ENCODE data around the gene ESPN. TPM values are rescaled to one million over a fixed set of nuclear protein-coding genes. Genes with fewer than 3 reads are reported as not detected.
"Not testable (repeated sequence)": the region's sequence is repeated elsewhere in the genome, so short reads cannot be mapped to it uniquely, and the experiment has no call there.

The ESPN gene
- total RNA-seq, 2 experiments from 2014 or later = 0.83 to 1.5 TPM

DNA sequence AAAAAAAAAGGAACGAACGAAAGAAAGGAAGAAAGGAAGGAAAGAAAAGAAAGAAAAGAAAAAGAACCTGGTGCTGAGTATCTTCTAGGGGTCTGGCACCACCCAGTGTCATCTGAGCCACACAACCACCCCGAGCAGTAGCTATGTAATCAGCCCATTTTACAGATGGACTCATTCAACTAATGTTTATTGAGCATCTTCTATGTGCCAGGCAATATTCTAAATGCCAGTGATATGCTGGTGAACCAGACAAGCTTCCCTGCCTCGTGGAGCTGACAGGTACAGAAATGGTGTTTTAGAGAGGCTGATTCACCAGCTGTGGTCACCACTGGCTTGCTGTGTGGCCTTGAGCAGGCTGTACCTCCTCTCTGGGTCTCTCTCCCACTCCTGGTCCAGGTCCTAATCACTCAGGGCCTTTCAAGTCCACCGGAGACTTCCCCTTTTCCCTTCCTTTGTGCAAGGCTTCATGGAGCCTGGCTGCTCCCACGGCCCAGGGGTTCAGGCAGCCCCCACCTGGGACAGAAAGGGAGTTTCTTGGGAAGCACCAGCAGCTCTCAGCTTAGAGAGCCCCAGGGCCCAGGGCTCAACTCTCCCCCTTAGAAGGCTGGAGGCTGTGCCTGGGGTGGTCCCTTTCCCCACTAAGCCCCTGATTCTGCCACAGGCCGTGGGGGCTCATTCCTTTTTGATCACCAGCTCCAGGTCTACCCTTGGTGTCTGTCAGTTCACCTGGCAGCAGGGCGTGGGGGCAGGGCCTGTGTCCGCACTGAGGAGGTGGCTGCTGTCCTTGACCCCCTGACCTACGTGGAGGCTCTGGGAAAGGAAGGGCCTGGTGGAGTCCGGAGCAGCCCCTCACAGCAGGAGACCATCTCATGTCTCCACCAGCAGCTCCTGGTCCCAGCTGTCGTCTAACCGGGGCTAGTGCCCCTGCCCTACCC is 7.3 kb downstream of the ESPN start:
- DNase-seq; H3K4me1 Mint-ChIP-seq (ENCODE audit: low read depth); H3K9me3 Mint-ChIP-seq; H3K27ac Mint-ChIP-seq; H3K36me3 Mint-ChIP-seq; intact Hi-C loops (cut with micrococcal nuclease); H3K4me3 Mint-ChIP-seq; H3K27me3 Mint-ChIP-seq: not testable (repeated sequence)
- ChIA-PET POLR2A (interaction anchor here (1.0 kb wide), 1 partner anchor 12 kb away, joined by 3 read pairs; the partner anchor contains the start of gene HES2), CTCF (interaction anchor here (0.6 to 2.4 kb wide), 5 partner anchors 8 to 185 kb away, joined by 3 to 7 read pairs (median 4); no protein-coding TSS in a partner anchor)

DNA sequence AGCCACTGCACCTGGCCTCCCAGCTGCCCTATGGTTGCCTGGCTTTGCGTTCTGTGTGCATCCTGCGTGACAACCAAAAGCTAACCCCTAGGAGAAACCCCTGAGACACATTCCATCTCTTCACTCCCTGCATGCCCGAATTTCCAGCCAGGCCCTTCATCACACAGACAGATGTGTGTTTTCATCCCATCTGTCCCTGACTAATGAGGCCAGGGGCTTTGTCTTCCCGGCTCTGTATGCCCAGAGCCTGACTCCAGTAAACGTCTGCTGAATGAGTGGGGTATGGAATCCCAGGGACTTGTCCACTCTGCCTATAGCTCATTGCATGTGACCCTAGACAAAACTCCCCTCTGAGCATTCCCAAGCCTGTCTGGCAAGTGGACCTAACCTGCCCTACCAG is 9.6 kb downstream of the ESPN start:
- Mint-ChIP-seq H3K27me3 (peaks cover 8% of the 10 kb centered on the region), H3K4me3 (no peak overlapping the region), H3K9me3 (no peaks in the 10 kb centered on the region), H3K36me3 (no peaks in the 10 kb centered on the region), H3K27ac (no peak overlapping the region), H3K4me1 (ENCODE audit: low read depth) (peaks cover under 1% of the 10 kb centered on the region)
- POLR2A ChIA-PET = no interaction called here
- no peak for DNase-seq
- intact Hi-C loops (cut with micrococcal nuclease) = no loop called here
- CTCF ChIA-PET = interaction anchor here (2.0 kb wide), 1 partner anchor 11 kb away, joined by 7 read pairs; no protein-coding TSS in a partner anchor

DNA sequence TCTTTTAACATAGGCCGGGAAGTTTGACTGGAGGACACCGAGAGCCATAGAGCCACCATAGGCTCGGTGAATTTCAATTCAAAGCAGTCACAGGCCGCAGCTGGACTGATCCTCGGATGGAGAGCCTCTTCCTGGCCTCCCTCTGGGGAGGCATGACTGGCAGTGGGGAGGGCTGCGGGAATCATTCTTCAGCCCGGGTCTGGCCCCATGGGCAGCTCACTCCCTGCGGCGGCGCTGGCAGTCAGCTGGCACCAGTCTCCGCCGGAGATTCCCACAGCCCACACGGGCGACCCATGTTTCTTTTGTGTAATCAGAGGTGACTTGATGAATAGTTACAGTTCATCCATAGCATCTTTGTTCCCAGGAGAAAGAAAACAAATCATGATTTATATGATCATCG is 10.6 kb downstream of the ESPN start:
- POLR2A ChIA-PET = no interaction called here
- Mint-ChIP-seq H3K36me3 (no peaks in the 10 kb centered on the region), H3K4me3 (no peak overlapping the region), H3K9me3 (no peaks in the 10 kb centered on the region), H3K27me3 (peaks cover 12% of the 10 kb centered on the region), H3K4me1 (ENCODE audit: low read depth) (peaks cover 4% of the 10 kb centered on the region), H3K27ac (no peak overlapping the region)
- CTCF ChIA-PET = interaction anchor here (0.5 to 2.0 kb wide), 2 partner anchors 12 to 190 kb away, joined by 3 to 7 read pairs; no protein-coding TSS in a partner anchor
- DNase-seq = no peak
- intact Hi-C loops (cut with micrococcal nuclease) = no loop called here

DNA sequence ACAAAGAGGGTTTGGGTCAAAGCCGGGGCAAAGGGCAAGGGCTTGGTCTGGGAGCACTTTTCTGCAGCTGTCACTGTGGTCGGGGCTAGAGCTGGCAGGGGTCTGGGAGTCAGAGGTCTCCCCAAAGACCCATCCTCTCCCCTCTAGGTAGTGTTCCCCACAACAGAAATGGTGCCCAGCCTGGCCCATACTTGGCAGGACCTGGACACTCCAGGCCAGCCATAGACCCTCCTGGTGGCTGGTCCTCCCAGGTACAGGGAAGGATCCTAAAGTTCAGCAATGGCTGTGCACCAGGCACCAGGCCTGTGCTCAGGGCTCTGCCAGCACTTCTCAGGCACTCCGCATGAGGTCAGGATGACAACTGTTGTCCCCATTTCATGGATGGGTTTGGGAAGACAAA is 11.0 kb downstream of the ESPN start:
- H3K4me1 Mint-ChIP-seq (ENCODE audit: low read depth) = peaks cover 4% of the 10 kb centered on the region
- peaks cover 12% of the 10 kb centered on the region for H3K27me3 Mint-ChIP-seq
- intact Hi-C loops (cut with micrococcal nuclease) = no loop called here
- no peaks in the 10 kb centered on the region for H3K36me3 Mint-ChIP-seq
- ChIA-PET CTCF (interaction anchor here (0.5 to 2.0 kb wide), 2 partner anchors 12 to 191 kb away, joined by 3 to 7 read pairs; no protein-coding TSS in a partner anchor), POLR2A (no interaction called here)
- no peak for DNase-seq
- no peaks in the 10 kb centered on the region for H3K9me3 Mint-ChIP-seq
- H3K4me3 Mint-ChIP-seq = no peak overlapping the region
- H3K27ac Mint-ChIP-seq = no peak overlapping the region

DNA sequence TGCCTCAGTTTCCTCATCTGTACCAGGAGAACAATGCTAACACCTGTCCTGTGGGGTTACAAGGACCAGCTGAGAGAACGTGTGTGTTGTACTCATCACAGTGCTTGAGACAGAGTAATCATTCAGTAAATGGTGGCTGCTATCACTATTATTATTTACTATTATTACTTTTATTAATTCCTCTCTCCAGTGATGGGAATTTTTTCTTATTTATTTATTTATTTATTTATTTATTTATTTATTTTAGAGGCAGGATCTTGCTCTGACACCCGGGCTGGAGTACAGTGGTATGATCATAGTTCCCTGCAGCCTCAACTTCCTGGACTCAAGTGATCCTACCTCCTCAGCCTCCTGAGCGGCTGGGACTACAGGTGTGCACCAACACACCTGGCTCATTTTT is 11.7 kb downstream of the ESPN start:
- H3K4me3 Mint-ChIP-seq; H3K9me3 Mint-ChIP-seq; DNase-seq; H3K27ac Mint-ChIP-seq; POLR2A ChIA-PET; intact Hi-C loops (cut with micrococcal nuclease); H3K36me3 Mint-ChIP-seq; H3K4me1 Mint-ChIP-seq (ENCODE audit: low read depth): not testable (repeated sequence)
- peaks cover 16% of the 10 kb centered on the region for H3K27me3 Mint-ChIP-seq
- CTCF ChIA-PET = interaction anchor here (0.5 to 5.0 kb wide), 7 partner anchors 10 to 635 kb away, joined by 3 to 106 read pairs (median 7); partner anchors contain the start of gene HES2

DNA sequence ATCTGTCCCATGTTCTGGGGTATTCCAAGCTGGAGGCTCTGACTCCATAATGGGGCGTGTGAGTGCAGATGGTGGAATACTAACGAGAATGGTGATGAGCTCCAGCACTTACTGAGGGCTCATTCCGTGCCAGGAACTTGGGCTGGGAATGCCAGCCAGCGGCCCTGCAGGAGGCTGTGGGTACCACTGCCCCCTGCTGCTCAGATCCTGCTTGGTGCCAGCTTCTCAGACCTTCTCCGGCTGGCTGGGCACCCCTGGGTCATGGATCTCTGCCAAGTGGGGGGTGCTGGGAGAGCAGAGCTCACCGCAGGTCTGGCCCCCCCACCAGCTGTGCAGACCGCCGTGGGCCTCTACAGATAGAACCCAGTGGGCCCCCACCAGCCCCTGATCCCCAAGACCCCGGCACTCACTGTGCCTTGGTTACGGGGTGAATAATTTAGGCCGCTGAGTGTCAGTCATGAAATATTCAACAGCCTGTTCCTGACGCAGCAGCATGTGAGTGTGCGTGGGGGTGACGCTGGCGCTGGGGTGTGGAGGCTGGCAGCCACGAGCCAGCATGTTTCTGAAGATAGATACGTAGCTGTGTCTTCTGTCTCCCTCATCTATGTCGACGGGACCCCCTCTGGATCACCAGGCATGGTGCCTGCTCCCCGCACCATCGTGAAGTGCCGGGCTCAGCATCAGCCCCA is 12.6 kb downstream of the ESPN start:
- DNase-seq; POLR2A ChIA-PET; H3K36me3 Mint-ChIP-seq; H3K27ac Mint-ChIP-seq; H3K4me3 Mint-ChIP-seq; intact Hi-C loops (cut with micrococcal nuclease); H3K4me1 Mint-ChIP-seq (ENCODE audit: low read depth); H3K9me3 Mint-ChIP-seq: not testable (repeated sequence)
- H3K27me3 Mint-ChIP-seq = peaks cover 19% of the 10 kb centered on the region
- CTCF ChIA-PET = interaction anchor here (0.6 to 5.2 kb wide), 36 partner anchors 7 to 524 kb away, joined by 3 to 106 read pairs (median 4); partner anchors contain the start of genes HES2 and TNFRSF25

DNA sequence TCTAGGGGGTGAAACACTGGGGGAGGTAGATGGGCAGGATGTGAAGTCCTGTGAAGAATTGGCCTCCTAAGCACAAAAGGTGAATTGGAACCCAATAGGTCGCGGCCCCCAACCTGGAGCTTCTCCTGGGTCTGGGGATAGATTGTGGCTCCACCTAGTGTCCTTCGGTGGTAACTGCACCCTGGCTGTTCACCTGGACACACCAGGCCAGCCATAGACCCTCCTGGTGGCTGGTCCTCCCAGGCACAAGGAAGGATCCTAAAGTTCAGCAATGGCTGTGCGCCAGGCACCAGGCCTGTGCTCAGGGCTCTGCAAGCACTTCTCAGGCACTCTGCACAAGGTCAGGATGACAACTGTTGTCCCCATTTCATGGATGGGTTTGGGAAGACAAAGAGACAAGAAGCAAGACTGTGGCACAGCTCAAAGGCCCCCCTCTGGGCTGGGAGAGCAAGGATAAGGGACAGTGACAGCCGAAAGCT is 13.5 kb downstream of the ESPN start:
- peak; percentile 82 for DNase-seq
- Mint-ChIP-seq H3K9me3 (no peaks in the 10 kb centered on the region), H3K4me1 (ENCODE audit: low read depth) (peaks cover 6% of the 10 kb centered on the region), H3K27ac (no peak overlapping the region), H3K4me3 (no peak overlapping the region), H3K27me3 (peaks cover 19% of the 10 kb centered on the region), H3K36me3 (no peaks in the 10 kb centered on the region)
- intact Hi-C loops (cut with micrococcal nuclease) = loop anchor here (2.0 kb wide), 2 partner anchors 15 to 27 kb away; no protein-coding TSS in a partner anchor
- ChIA-PET CTCF (interaction anchor here (0.6 to 5.2 kb wide), 40 partner anchors 8 to 523 kb away, joined by 3 to 106 read pairs (median 4); partner anchors contain the start of genes HES2 and TNFRSF25), POLR2A (interaction anchor here (1.1 to 1.4 kb wide), 2 partner anchors 11 to 22 kb away, joined by 4 to 5 read pairs; no protein-coding TSS in a partner anchor)

DNA sequence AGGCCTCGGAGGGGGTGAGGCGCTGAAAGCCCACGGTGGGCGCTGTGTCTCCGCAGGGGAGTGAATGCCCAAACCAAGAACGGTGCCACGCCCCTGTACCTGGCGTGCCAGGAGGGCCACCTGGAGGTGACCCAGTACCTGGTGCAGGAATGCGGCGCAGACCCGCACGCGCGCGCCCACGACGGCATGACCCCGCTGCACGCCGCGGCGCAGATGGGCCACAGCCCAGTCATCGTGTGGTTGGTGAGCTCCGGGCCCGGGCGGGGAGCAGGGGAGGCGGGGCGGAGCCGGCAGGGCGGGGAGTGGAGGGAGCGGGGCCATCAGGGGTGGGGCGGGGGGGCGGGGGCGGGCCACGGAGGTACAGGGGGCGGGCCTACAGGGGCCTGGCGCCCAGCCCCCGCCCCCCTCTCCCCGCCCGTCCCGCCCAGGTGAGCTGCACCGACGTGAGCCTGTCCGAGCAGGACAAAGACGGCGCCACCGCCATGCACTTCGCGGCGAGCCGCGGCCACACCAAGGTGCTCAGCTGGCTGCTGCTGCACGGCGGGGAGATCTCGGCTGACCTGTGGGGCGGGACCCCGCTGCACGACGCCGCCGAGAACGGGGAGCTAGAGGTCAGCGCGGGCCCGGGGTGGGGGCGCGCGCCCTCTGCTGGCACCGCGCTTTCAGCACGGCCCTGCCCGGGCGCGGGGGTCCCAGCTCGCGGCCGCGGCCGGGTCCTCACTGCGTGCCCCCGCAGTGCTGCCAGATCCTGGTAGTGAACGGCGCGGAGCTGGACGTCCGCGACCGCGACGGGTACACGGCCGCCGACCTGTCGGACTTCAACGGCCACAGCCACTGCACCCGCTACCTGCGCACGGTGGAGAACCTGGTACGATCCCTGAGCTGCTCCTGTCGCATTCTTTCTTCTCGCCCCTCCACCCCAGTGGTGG is 15.9 kb downstream of the ESPN start:
- H3K9me3 Mint-ChIP-seq = no peaks in the 10 kb centered on the region
- no peak overlapping the region for H3K27ac Mint-ChIP-seq
- peaks cover 25% of the 10 kb centered on the region for H3K27me3 Mint-ChIP-seq
- intact Hi-C loops (cut with micrococcal nuclease) = no loop called here
- ChIA-PET POLR2A (no interaction called here), CTCF (interaction anchor here (0.6 to 5.2 kb wide), 15 partner anchors 10 to 432 kb away, joined by 3 to 106 read pairs (median 6); partner anchors contain the start of gene HES2)
- H3K4me3 Mint-ChIP-seq = no peak overlapping the region
- peak; percentile 83 for DNase-seq
- no peaks in the 10 kb centered on the region for H3K36me3 Mint-ChIP-seq
- peaks cover 9% of the 10 kb centered on the region for H3K4me1 Mint-ChIP-seq (ENCODE audit: low read depth)

DNA sequence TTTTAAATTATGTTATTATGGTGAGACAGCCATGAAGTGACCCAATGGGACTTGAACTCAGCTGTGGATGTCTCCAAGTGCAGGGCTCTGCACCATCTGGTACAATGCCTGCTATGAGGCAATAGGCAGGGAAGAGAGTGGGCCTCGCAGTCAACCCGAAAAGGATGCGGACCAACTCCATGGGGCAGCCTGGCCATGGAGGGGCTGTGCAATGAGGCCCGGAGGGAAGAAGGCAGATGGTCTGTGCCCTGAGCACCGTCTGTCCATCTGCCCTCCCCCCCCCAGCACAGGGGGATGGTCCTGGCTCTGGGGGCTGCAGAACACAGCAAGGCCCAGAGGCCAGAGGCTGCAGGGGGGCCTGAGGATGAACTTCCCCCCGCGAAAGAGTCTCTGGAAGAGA is 17.0 kb downstream of the ESPN start:
- no peaks in the 10 kb centered on the region for H3K36me3 Mint-ChIP-seq
- POLR2A ChIA-PET = no interaction called here
- no peak overlapping the region for H3K4me3 Mint-ChIP-seq
- no peak for DNase-seq
- peaks cover 11% of the 10 kb centered on the region for H3K4me1 Mint-ChIP-seq (ENCODE audit: low read depth)
- no peaks in the 10 kb centered on the region for H3K9me3 Mint-ChIP-seq
- intact Hi-C loops (cut with micrococcal nuclease) = no loop called here
- CTCF ChIA-PET = interaction anchor here (1.1 to 5.2 kb wide), 7 partner anchors 9 to 199 kb away, joined by 3 to 44 read pairs (median 6); no protein-coding TSS in a partner anchor
- H3K27me3 Mint-ChIP-seq = peaks cover 27% of the 10 kb centered on the region
- no peak overlapping the region for H3K27ac Mint-ChIP-seq

DNA sequence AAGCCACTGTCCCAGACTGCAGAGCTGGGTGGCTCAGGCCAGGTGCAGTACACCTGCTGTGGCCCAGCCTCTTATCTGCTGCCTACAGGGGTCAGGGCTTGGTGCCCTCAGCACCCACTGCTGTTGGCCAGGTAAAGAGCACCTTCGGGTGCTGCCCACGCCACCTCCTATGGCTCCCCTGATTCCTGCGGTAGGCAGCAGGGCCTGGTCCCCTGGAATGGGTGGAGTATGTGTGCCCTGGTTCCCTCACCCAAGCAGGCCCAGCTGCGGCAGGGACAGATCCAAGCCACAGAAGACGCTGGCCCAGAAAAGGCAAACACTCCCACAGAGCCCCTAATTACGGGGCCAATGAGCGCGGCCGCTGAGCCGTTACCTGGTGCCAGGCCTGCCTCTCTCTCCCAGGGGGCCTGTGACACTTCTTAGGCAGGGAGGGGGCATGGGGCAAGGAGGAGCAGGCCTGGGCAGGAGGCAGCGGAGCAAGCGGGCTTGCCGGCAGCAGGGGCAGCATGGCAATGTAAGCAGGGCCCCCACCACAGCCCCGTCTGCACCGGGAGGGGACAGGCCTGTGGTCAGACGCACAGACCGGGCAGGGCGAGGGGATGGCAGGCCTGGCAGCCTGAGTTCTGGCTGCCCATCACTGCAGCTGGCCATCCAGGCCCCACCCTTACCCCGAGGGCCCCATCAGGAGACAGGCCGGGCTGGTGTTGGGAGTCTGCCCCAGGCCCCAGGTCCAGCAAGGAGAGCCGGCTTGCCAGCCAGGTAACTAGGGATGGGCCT is 19.0 kb downstream of the ESPN start:
- CTCF ChIA-PET = interaction anchor here (1.3 kb wide), 1 partner anchor 20 kb away, joined by 6 read pairs; no protein-coding TSS in a partner anchor
- H3K36me3 Mint-ChIP-seq = no peaks in the 10 kb centered on the region
- peaks cover 14% of the 10 kb centered on the region for H3K4me1 Mint-ChIP-seq (ENCODE audit: low read depth)
- no peaks in the 10 kb centered on the region for H3K9me3 Mint-ChIP-seq
- H3K4me3 Mint-ChIP-seq = no peak overlapping the region
- peaks cover 25% of the 10 kb centered on the region for H3K27me3 Mint-ChIP-seq
- POLR2A ChIA-PET = no interaction called here
- no peak overlapping the region for H3K27ac Mint-ChIP-seq
- intact Hi-C loops (cut with micrococcal nuclease) = no loop called here
- DNase-seq = no peak
